PFSK-1 (cell line): ENCODE data around the gene MIER3.

Experiments used
- FOXP2 ChIP-seq: optimal IDR thresholded peaks from 2 replicates; pipeline ENCODE3; 2011; ENCODE audit warnings: borderline replicate concordance, control low read depth, inconsistent platforms; ENCODE audit not compliant: insufficient read depth; ENCODE audit errors: extremely low read length, extremely low read depth
- POLR2AphosphoS5 ChIP-seq: IDR thresholded peaks from 2 replicates; pipeline ENCODE4 v1.6.1; 2012; ENCODE audit warnings: low read depth, mild to moderate bottlenecking, control low read depth, low read length, moderate library complexity
- REST ChIP-seq, 2 experiments: IDR thresholded peaks; 2 replicates each; pipeline versions ENCODE4 v1.6.1 to v1.8.0; 2011 to 2012; ENCODE audit warnings: low read depth in 2 of 2, low read length in 2 of 2, control low read depth in 1 of 2, inconsistent platforms in 1 of 2, mild to moderate bottlenecking in 1 of 2, moderate library complexity in 1 of 2; ENCODE audit not compliant: insufficient read depth in 1 of 2
- SIN3A ChIP-seq: IDR thresholded peaks from 2 replicates; pipeline ENCODE4 v1.6.1; 2012; ENCODE audit warnings: mild to moderate bottlenecking, low read length, moderate library complexity, borderline replicate concordance; ENCODE audit not compliant: insufficient read depth
- TAF1 ChIP-seq: IDR thresholded peaks from 2 replicates; pipeline ENCODE4 v1.6.1; 2012; ENCODE audit warnings: low read length, control low read depth, borderline replicate concordance; ENCODE audit not compliant: insufficient read depth

The MIER3 gene

GRCh38 chr5:56871777-56872176 is 80.1 kb downstream of the MIER3 start:
- TF ChIP-seq FOXP2 (no peak), POLR2AphosphoS5 (no peak), SIN3A (no peak), TAF1 (no peak), REST (IDR thresholded peaks at IDR 0.05; ENCODE audit: insufficient read depth in 1 of 2, low read depth in 2 of 2, low read length in 2 of 2) (no peak)
